Neural cell (in vitro differentiated cells): ENCODE data around the gene SMARCA1. TPM values are rescaled to one million over a fixed set of nuclear protein-coding genes. Genes with fewer than 3 reads are reported as not detected.

Experiments
- H2AFZ ChIP-seq: fragments of 200-600, 300-800 bp; sonication (generic), shearing (Covaris generic); 2 replicates; pipeline ENCODE4 v1.6.0; 2014; ENCODE audit warnings: low read depth, mild to moderate bottlenecking, antibody characterized with exemption, low read length, moderate library complexity
- H3F3A ChIP-seq: fragments of 200-600 bp; shearing (Covaris generic); 2 replicates; pipeline ENCODE4 v1.6.1; 2016; ENCODE audit warnings: mild to moderate bottlenecking, moderate library complexity, mixed read lengths, antibody characterized with exemption, low read length; ENCODE audit not compliant: insufficient read depth, poor library complexity, severe bottlenecking
- H3K27ac ChIP-seq: fragments of 200-600, 300-800 bp; sonication (generic), shearing (Covaris generic); 2 replicates; pipeline ENCODE4 v1.5.1; 2014; ENCODE audit warnings: mild to moderate bottlenecking, low read length, moderate library complexity
- H3K27me3 ChIP-seq: fragments of 300-800, 200-600 bp; sonication (generic), shearing (Covaris generic); 2 replicates; pipeline ENCODE4 v1.6.0; 2014; ENCODE audit warnings: mild to moderate bottlenecking, low read depth, low read length, moderate library complexity; ENCODE audit not compliant: insufficient read depth
- H3K36me3 ChIP-seq: fragments of 300-800, 200-600 bp; sonication (generic), shearing (Covaris generic); 2 replicates; pipeline ENCODE4 v1.5.1; 2014; ENCODE audit warnings: mild to moderate bottlenecking, antibody characterized with exemption, low read length, moderate library complexity; ENCODE audit not compliant: insufficient read depth
- H3K4me2 ChIP-seq: fragments of 300-800, 200-600 bp; sonication (generic), shearing (Covaris generic); 2 replicates; pipeline ENCODE4 v1.6.0; 2014; ENCODE audit warnings: mild to moderate bottlenecking, low read length
- H3K4me3 ChIP-seq: fragments of 300-800, 200-600 bp; sonication (generic), shearing (Covaris generic); 2 replicates; pipeline ENCODE4 v1.5.1; 2014; ENCODE audit warnings: mild to moderate bottlenecking, low read length, moderate library complexity
- H3K79me2 ChIP-seq: fragments of 200-600 bp; shearing (Covaris generic); replicated peaks from 2 replicates; pipeline ENCODE4 v1.6.0; 2014; ENCODE audit warnings: mild to moderate bottlenecking, low read length, moderate library complexity; ENCODE audit not compliant: insufficient read depth
- H3K9ac ChIP-seq: fragments of 300-800, 200-600 bp; sonication (generic), shearing (Covaris generic); 2 replicates; pipeline ENCODE4 v1.6.1; 2016; ENCODE audit warnings: mild to moderate bottlenecking, low read length, mixed read lengths
- H3K9me2 ChIP-seq: fragments of 200-600 bp; shearing (Covaris generic); 2 replicates; pipeline ENCODE4 v1.6.1; 2016; ENCODE audit warnings: mild to moderate bottlenecking, low read length, mixed read lengths; ENCODE audit not compliant: insufficient read depth
- H3K9me3 ChIP-seq: fragments of 200-600, 300-800 bp; sonication (generic), shearing (Covaris generic); 2 replicates; pipeline ENCODE4 v1.6.1; 2016; ENCODE audit warnings: mild to moderate bottlenecking, mixed run types, low read length, moderate library complexity, mixed read lengths
- H4K20me1 ChIP-seq: fragments of 200-600 bp; shearing (Covaris generic); 2 replicates; pipeline ENCODE4 v1.6.1; 2016; ENCODE audit warnings: mild to moderate bottlenecking, mixed run types; ENCODE audit not compliant: insufficient read depth
- EP300 ChIP-seq: fragments of 450-650 bp; conservative IDR thresholded peaks from 2 replicates; pipeline ENCODE4 v1.6.1; 2014; ENCODE audit warnings: antibody characterized with exemption, mild to moderate bottlenecking, moderate library complexity; ENCODE audit not compliant: poor library complexity, severe bottlenecking
- EZH2 ChIP-seq: fragments of 200-600, 300-800 bp; shearing (Covaris generic), sonication (generic); IDR thresholded peaks from 2 replicates; pipeline ENCODE4 v1.6.1; 2014; ENCODE audit warnings: antibody characterized with exemption, low read length, borderline replicate concordance, mild to moderate bottlenecking; ENCODE audit not compliant: insufficient read depth, poor library complexity, severe bottlenecking
- MXI1 ChIP-seq: fragments of 450-650 bp; conservative IDR thresholded peaks from 2 replicates; pipeline ENCODE4 v1.6.1; 2014; ENCODE audit warnings: antibody characterized with exemption, mild to moderate bottlenecking; ENCODE audit not compliant: poor library complexity, severe bottlenecking
- POLR2AphosphoS5 ChIP-seq: IDR thresholded peaks from 2 replicates; pipeline ENCODE4 v1.6.1; 2012
- RAD21 ChIP-seq: fragments of 450-650 bp; conservative IDR thresholded peaks from 2 replicates; pipeline ENCODE4 v1.6.1; 2014; ENCODE audit warnings: antibody characterized with exemption, mild to moderate bottlenecking, moderate library complexity
- SMC3 ChIP-seq: fragments of 450-650 bp; conservative IDR thresholded peaks from 2 replicates; pipeline ENCODE4 v1.6.1; 2014; ENCODE audit warnings: antibody characterized with exemption, mild to moderate bottlenecking, moderate library complexity; ENCODE audit not compliant: poor library complexity
- TAF1 ChIP-seq: IDR thresholded peaks from 2 replicates; pipeline ENCODE4 v1.6.1; 2012; ENCODE audit warnings: low read depth
- polyA plus RNA-seq: library from polyadenylated mRNA; depleted of rRNA; stranded (reverse); fragments of >200 nt; gene quantifications from 2 replicates; pipeline ENCODE4 v1.2.3, GENCODE V29; 2014
- TF ChIP-seq, protein P1 (sequence below): fragments of 450-650 bp; IDR thresholded peaks from 2 replicates; pipeline ENCODE4 v1.5.1; 2014; ENCODE audit warnings: antibody characterized with exemption, mild to moderate bottlenecking, moderate library complexity; ENCODE audit not compliant: poor library complexity, severe bottlenecking
- TF ChIP-seq, protein P2 (sequence below): IDR thresholded peaks from 2 replicates; pipeline ENCODE4 v1.6.1; 2012; ENCODE audit warnings: borderline replicate concordance

SMARCA1 gene
- polyA plus RNA-seq, 1 donor from 2014 or later: 66.9 TPM

DNA sequence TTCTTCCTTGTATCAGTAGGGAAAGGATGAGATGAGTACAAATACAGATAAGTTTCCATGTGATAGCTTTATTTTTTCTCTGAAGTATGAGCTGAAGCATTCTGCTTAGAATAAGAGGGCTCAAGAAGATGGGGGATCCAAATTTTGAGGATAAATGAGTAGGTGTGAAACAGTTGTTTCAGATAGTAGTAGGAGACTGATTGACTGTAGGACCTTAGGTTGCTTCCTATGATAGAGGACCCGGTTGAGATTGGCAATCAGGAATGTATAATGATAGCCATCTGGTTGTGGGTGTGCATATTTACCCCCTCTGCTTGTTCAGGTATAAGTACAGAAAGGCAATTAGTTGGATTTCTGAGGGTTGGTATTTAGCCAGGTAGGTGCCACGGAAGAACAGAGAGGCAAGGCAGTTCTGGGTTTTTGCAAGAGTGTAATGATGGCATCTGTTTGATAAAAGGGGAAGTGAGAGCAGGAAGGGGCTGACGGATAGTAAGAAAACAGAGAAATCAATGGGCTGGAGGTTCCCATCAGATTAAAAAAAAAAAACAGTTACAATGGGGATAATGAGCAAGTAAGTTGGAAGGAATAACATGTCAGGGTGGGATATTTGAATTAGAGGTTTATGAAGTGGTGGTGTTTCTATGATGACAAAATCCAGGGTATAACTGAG is 30.5 kb upstream of the SMARCA1 start:
- Histone ChIP-seq H3K4me3 (no peak overlapping the region), H3K36me3 (no peaks in the 10 kb centered on the region), H3K9ac (no peak overlapping the region), H3K4me2 (no peak overlapping the region), H4K20me1 (no peaks in the 10 kb centered on the region), H3K27me3 (no peaks in the 10 kb centered on the region), H3K27ac (no peak overlapping the region), H3K9me2 (no peaks in the 10 kb centered on the region), H3K9me3 (no peaks in the 10 kb centered on the region), H3K79me2 (no peaks in the 10 kb centered on the region), H2AFZ (no peak overlapping the region), H3F3A (no peaks in the 10 kb centered on the region)
- TF ChIP-seq RAD21 (no peak), POLR2AphosphoS5 (no peak), TAF1 (no peak), EZH2 (no peak), EP300 (no peak), SMC3 (no peak), MXI1 (no peak)
- TF ChIP-seq, protein P1, sequence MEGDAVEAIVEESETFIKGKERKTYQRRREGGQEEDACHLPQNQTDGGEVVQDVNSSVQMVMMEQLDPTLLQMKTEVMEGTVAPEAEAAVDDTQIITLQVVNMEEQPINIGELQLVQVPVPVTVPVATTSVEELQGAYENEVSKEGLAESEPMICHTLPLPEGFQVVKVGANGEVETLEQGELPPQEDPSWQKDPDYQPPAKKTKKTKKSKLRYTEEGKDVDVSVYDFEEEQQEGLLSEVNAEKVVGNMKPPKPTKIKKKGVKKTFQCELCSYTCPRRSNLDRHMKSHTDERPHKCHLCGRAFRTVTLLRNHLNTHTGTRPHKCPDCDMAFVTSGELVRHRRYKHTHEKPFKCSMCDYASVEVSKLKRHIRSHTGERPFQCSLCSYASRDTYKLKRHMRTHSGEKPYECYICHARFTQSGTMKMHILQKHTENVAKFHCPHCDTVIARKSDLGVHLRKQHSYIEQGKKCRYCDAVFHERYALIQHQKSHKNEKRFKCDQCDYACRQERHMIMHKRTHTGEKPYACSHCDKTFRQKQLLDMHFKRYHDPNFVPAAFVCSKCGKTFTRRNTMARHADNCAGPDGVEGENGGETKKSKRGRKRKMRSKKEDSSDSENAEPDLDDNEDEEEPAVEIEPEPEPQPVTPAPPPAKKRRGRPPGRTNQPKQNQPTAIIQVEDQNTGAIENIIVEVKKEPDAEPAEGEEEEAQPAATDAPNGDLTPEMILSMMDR: no peak
- TF ChIP-seq, protein P2, sequence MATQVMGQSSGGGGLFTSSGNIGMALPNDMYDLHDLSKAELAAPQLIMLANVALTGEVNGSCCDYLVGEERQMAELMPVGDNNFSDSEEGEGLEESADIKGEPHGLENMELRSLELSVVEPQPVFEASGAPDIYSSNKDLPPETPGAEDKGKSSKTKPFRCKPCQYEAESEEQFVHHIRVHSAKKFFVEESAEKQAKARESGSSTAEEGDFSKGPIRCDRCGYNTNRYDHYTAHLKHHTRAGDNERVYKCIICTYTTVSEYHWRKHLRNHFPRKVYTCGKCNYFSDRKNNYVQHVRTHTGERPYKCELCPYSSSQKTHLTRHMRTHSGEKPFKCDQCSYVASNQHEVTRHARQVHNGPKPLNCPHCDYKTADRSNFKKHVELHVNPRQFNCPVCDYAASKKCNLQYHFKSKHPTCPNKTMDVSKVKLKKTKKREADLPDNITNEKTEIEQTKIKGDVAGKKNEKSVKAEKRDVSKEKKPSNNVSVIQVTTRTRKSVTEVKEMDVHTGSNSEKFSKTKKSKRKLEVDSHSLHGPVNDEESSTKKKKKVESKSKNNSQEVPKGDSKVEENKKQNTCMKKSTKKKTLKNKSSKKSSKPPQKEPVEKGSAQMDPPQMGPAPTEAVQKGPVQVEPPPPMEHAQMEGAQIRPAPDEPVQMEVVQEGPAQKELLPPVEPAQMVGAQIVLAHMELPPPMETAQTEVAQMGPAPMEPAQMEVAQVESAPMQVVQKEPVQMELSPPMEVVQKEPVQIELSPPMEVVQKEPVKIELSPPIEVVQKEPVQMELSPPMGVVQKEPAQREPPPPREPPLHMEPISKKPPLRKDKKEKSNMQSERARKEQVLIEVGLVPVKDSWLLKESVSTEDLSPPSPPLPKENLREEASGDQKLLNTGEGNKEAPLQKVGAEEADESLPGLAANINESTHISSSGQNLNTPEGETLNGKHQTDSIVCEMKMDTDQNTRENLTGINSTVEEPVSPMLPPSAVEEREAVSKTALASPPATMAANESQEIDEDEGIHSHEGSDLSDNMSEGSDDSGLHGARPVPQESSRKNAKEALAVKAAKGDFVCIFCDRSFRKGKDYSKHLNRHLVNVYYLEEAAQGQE: no peak

DNA sequence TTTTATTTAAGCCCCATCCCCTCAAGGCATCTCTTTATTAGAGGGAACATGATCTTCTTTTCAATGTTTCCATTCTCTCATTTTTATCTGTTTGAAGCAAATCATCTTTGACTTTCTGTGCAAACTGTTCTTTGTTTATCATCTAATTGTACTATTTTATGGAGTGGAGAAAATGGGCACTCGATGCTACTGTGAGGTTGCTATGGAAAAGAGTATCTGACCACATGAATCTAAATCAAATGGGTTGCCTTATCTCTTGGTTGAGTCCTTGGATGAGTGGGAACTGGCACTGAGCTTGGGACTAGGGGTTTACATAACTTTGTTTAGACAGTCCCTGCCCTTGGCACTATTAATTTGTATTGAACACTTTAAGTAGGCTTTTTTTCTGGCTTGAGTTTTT is 25.8 kb upstream of the SMARCA1 start:
- Histone ChIP-seq H3K27me3 (no peaks in the 10 kb centered on the region), H2AFZ (no peak overlapping the region)

More for the DNA sequence above, 25.8 kb upstream of the SMARCA1 start:
- Histone ChIP-seq H3K9ac (no peak overlapping the region), H3K79me2 (no peaks in the 10 kb centered on the region), H3K27ac (no peak overlapping the region), H3K4me3 (no peak overlapping the region), H3K4me2 (no peak overlapping the region), H3K9me3 (no peaks in the 10 kb centered on the region), H4K20me1 (no peaks in the 10 kb centered on the region), H3K36me3 (no peaks in the 10 kb centered on the region), H3F3A (no peaks in the 10 kb centered on the region), H3K9me2 (no peaks in the 10 kb centered on the region)
- TF ChIP-seq SMC3 (no peak), MXI1 (no peak), TAF1 (no peak), RAD21 (no peak), EP300 (no peak), POLR2AphosphoS5 (no peak), EZH2 (no peak)
- TF ChIP-seq, protein P1: no peak
- TF ChIP-seq, protein P2: no peak
